Measurements from ENCODE around the gene IQCK.

IQCK gene

GRCh38 chr16:19881783-19882182, 163.7 kb downstream of the IQCK start:
- TF ChIP-seq ZNF624 (tag by site-specific recombination; IDR thresholded peaks at IDR 0.05), result no peak
- TF ChIP-seq ZNF626 (tag by site-specific recombination; IDR thresholded peaks at IDR 0.05), result no peak
- no peak for TF ChIP-seq ZNF571 (tag by site-specific recombination; IDR thresholded peaks at IDR 0.05)
- Histone ChIP-seq H3K27ac (ENCODE audit: extremely low read depth, low read depth, low read length) (no peak overlapping the region), H3K4me3 (ENCODE audit: low read depth, low read length) (no peak overlapping the region), H3K9me3 (ENCODE audit: control insufficient read depth, insufficient read depth, low read depth, low read length) (no peaks in the 10 kb centered on the region), H3K36me3 (ENCODE audit: control insufficient read depth in 2 of 2, insufficient read depth in 1 of 2, low read length in 2 of 2) (no peaks in the 10 kb centered on the region), H3K4me1 (ENCODE audit: control insufficient read depth, insufficient read depth, low read length) (no peaks in the 10 kb centered on the region)
- CTCF ChIA-PET, result no interaction called here
- POLR2A ChIA-PET, result no interaction called here

- POLR2A ChIA-PET, result no interaction called here
- Histone ChIP-seq H3K4me1 (ENCODE audit: control insufficient read depth, insufficient read depth, low read length) (no peaks in the 10 kb centered on the region), H3K9me3 (ENCODE audit: control insufficient read depth, insufficient read depth, low read depth, low read length) (no peaks in the 10 kb centered on the region), H3K36me3 (ENCODE audit: control insufficient read depth in 2 of 2, insufficient read depth in 1 of 2, low read length in 2 of 2) (no peaks in the 10 kb centered on the region), H3K4me3 (ENCODE audit: low read depth, low read length) (no peak overlapping the region), H3K27ac (ENCODE audit: extremely low read depth, low read depth, low read length) (no peak overlapping the region)
- no peak for TF ChIP-seq ZNF175 (tag by site-specific recombination; IDR thresholded peaks at IDR 0.05)
- CTCF ChIA-PET, result no interaction called here
Observed at GRCh38 chr16:19882186-19882585, 164.1 kb downstream of the IQCK start.

- ChIA-PET CTCF (interaction anchor here (0.6 kb wide), 1 partner anchor 334 kb away, joined by 3 read pairs; no protein-coding TSS in a partner anchor), POLR2A (no interaction called here)
- H3K36me3 ChIP-seq (ENCODE audit: control insufficient read depth in 2 of 2, insufficient read depth in 1 of 2, low read length in 2 of 2), result no peaks in the 10 kb centered on the region
- no peaks in the 10 kb centered on the region for H3K4me1 ChIP-seq (ENCODE audit: control insufficient read depth, insufficient read depth, low read length)
- no peak for TF ChIP-seq ZBTB26 (tag by site-specific recombination; optimal IDR thresholded peaks at IDR 0.05)
- TF ChIP-seq ZNF302 (tag by site-specific recombination; IDR thresholded peaks at IDR 0.05; ENCODE audit: low read depth), result no peak
- TF ChIP-seq ZNF292 (tag by site-specific recombination; IDR thresholded peaks at IDR 0.05; ENCODE audit: borderline replicate concordance, low read depth), result no peak
- no peak for TF ChIP-seq ZNF148 (tag by site-specific recombination; IDR thresholded peaks at IDR 0.05; ENCODE audit: borderline replicate concordance)
- TF ChIP-seq ZNF37A (tag by site-specific recombination; IDR thresholded peaks at IDR 0.05), result no peak
- TF ChIP-seq ZNF530 (tag by site-specific recombination; IDR thresholded peaks at IDR 0.05; ENCODE audit: low read depth), result no peak
- no peak for TF ChIP-seq HOXA7 (CRISPR knock-in tag; IDR thresholded peaks at IDR 0.05; ENCODE audit: borderline replicate concordance)
- no peak for TF ChIP-seq IKZF3 (tag by site-specific recombination; IDR thresholded peaks at IDR 0.05)
- no peak for TF ChIP-seq ZNF341 (tag by site-specific recombination; IDR thresholded peaks at IDR 0.05; ENCODE audit: low read depth)
- no peak for TF ChIP-seq PRDM4 (tag by site-specific recombination; IDR thresholded peaks at IDR 0.05)
- no peak for TF ChIP-seq ZNF23 (tag by site-specific recombination; IDR thresholded peaks at IDR 0.05; ENCODE audit: borderline replicate concordance)
- TF ChIP-seq ZNF121 (tag by site-specific recombination; IDR thresholded peaks at IDR 0.05), result no peak
- TF ChIP-seq ZFP41 (tag by site-specific recombination; IDR thresholded peaks at IDR 0.05; ENCODE audit: borderline replicate concordance), result no peak
- no peak for TF ChIP-seq KLF10 (tag by site-specific recombination; IDR thresholded peaks at IDR 0.05)
- TF ChIP-seq ZNF639 (tag by site-specific recombination; IDR thresholded peaks at IDR 0.05), result no peak
- no peak for TF ChIP-seq ZNF529 (tag by site-specific recombination; IDR thresholded peaks at IDR 0.05; ENCODE audit: insufficient replicate concordance)
- H3K4me3 ChIP-seq (ENCODE audit: low read depth, low read length), result no peak overlapping the region
- no peak overlapping the region for H3K27ac ChIP-seq (ENCODE audit: extremely low read depth, low read depth, low read length)
- no peaks in the 10 kb centered on the region for H3K9me3 ChIP-seq (ENCODE audit: control insufficient read depth, insufficient read depth, low read depth, low read length)
Observed at GRCh38 chr16:19882646-19883045, 164.6 kb downstream of the IQCK start.

Data from HEK293 (cell line).